Upper lobe of left lung (tissue), 6 donors: ENCODE results near the gene ZNF764. TPM values are rescaled to one million over a fixed set of nuclear protein-coding genes. Genes with fewer than 3 reads are reported as not detected.

Source experiments
- ATAC-seq, 2 donors: fragments of 200-7000 bp; cut with Tn5 transposase; one replicate each; pipeline ENCODE4 v1.9.1; 2022; ENCODE audit warnings: mild to moderate bottlenecking in 2 of 2, moderate library complexity in 2 of 2; ENCODE audit not compliant: low FRiP score in 2 of 2
- DNase-seq, 2 donors: peaks; one replicate each; pipeline ENCODE4 v3.0.0-alpha.2; 2019 to 2020
- H3K27ac ChIP-seq, 4 donors: fragments of 200-600 bp; sonication (generic); one replicate each; pipeline ENCODE4 v1.5.1; 2016 to 2019
- H3K27me3 ChIP-seq, 4 donors: fragments of 200-600 bp; sonication (generic); one replicate each; pipeline ENCODE4 v1.5.1; 2017 to 2019
- H3K36me3 ChIP-seq, 4 donors: fragments of 200-600 bp; sonication (generic); one replicate each; pipeline ENCODE4 v1.5.1; 2016 to 2019
- H3K4me1 ChIP-seq, 4 donors: fragments of 200-600 bp; sonication (generic); one replicate each; pipeline ENCODE4 v1.5.1; 2018 to 2019
- H3K4me3 ChIP-seq, 4 donors: fragments of 200-600 bp; sonication (generic); one replicate each; pipeline ENCODE4 v1.5.1; 2017 to 2019; ENCODE audit warnings: mild to moderate bottlenecking in 2 of 4, moderate library complexity in 1 of 4
- H3K9me3 ChIP-seq, 4 donors: fragments of 200-600 bp; sonication (generic); one replicate each; pipeline ENCODE4 v1.5.1; 2018 to 2019
- CTCF ChIP-seq, 6 experiments: fragments of 450-650 bp in 4 of 6; fragments of 200-600 bp in 2 of 6; sonication (generic) in 2 of 6; IDR thresholded peaks; one replicate each; pipeline ENCODE4 v1.5.1; 2016 to 2019; ENCODE audit warnings: antibody characterized with exemption in 6 of 6
- EP300 ChIP-seq, 4 donors: sonication (generic); formaldehyde crosslinking; IDR thresholded peaks; one replicate each; pipeline ENCODE4 v1.5.1; 2017; ENCODE audit warnings: antibody characterized with exemption in 4 of 4, control low read depth in 2 of 4
- POLR2A ChIP-seq, 4 donors: fragments of 450-650 bp; IDR thresholded peaks; one replicate each; pipeline ENCODE4 v1.5.1; 2016 to 2017; ENCODE audit warnings: antibody characterized with exemption in 4 of 4, mild to moderate bottlenecking in 2 of 4
- POLR2AphosphoS5 ChIP-seq, 2 donors: sonication (generic); formaldehyde crosslinking; IDR thresholded peaks; one replicate each; pipeline ENCODE4 v1.5.1; 2017; ENCODE audit warnings: antibody characterized with exemption in 2 of 2
- WGBS, 2 donors: methylation state at CpG; one replicate each; pipeline ENCODE4 v1.1.5; 2017 to 2018; 5-methylcytosine and 5-hydroxymethylcytosine counted together
- total RNA-seq, 6 donors: library from RNA; depleted of rRNA in 4 of 6; stranded (reverse); fragments of >200 nt in 4 of 6; gene quantifications; one replicate each; pipeline versions ENCODE4 v1.1.0 to v1.2.1, GENCODE V29; 2016 to 2021
- donor health status: DM: no; HTN: no; CAD: no; lungs with moderate emphysema.
- donor health status: DM: no; HTN: yes; CAD: no; lungs with severe emphysema.

ZNF764 gene
- total RNA-seq, 6 donors from 2014 or later = 7.6 to 18.9 (median 10.6) TPM

- TF ChIP-seq POLR2A (IDR thresholded peaks at IDR 0.05) (no peak), POLR2AphosphoS5 (IDR thresholded peaks at IDR 0.05) (no peak), CTCF (IDR thresholded peaks at IDR 0.05) (no peak), EP300 (IDR thresholded peaks at IDR 0.05) (no peak)
- Histone ChIP-seq H3K27me3 (no peaks in the 10 kb centered on the region), H3K9me3 (no peaks in the 10 kb centered on the region), H3K4me1 (peaks cover 15 to 31% (median 16%) of the 10 kb centered on the region in 4 donors), H3K36me3 (peaks cover 0 to 4% (median 0%) of the 10 kb centered on the region in 4 donors), H3K4me3 (no peak overlapping the region), H3K27ac (no peak overlapping the region)
- WGBS, 2 donors = 75 to 77% methylated on average over 12 to 14 of the region's 14 CpGs
- ATAC-seq = no peak
- DNase-seq = no peak
Observed at GRCh38 chr16:30567160-30567990, 9.2 kb upstream of the ZNF764 start.

GRCh38 chr16:30566531-30566930 is 8.4 kb upstream of the ZNF764 start:
- 90 to 94% methylated on average over 4 of the region's 4 CpGs for WGBS, 2 donors

GRCh38 chr16:30565984-30566383 is 7.8 kb upstream of the ZNF764 start:
- ATAC-seq (no peak), DNase-seq (no peak)
- TF ChIP-seq POLR2A (IDR thresholded peaks at IDR 0.05) (no peak), CTCF (IDR thresholded peaks at IDR 0.05) (no peak), POLR2AphosphoS5 (IDR thresholded peaks at IDR 0.05) (no peak), EP300 (IDR thresholded peaks at IDR 0.05) (no peak)
- Histone ChIP-seq H3K4me1 (peaks cover 13 to 27% (median 18%) of the 10 kb centered on the region in 4 donors), H3K9me3 (no peaks in the 10 kb centered on the region), H3K27ac (no peak overlapping the region), H3K4me3 (no peak overlapping the region), H3K27me3 (no peaks in the 10 kb centered on the region), H3K36me3 (peaks cover 0 to 4% (median 0%) of the 10 kb centered on the region in 4 donors)
- WGBS, 2 donors = 69 to 83% methylated on average over 8 of the region's 8 CpGs

More at GRCh38 chr16:30566531-30566930, 8.4 kb upstream of the ZNF764 start:
- Histone ChIP-seq H3K4me1 (peaks cover 13 to 27% (median 16%) of the 10 kb centered on the region in 4 donors), H3K9me3 (no peaks in the 10 kb centered on the region), H3K4me3 (no peak overlapping the region), H3K36me3 (peaks cover 0 to 4% (median 0%) of the 10 kb centered on the region in 4 donors), H3K27me3 (no peaks in the 10 kb centered on the region), H3K27ac (no peak overlapping the region)
- no peak for ATAC-seq
- TF ChIP-seq POLR2A (IDR thresholded peaks at IDR 0.05) (no peak), CTCF (IDR thresholded peaks at IDR 0.05) (no peak), EP300 (IDR thresholded peaks at IDR 0.05) (no peak), POLR2AphosphoS5 (IDR thresholded peaks at IDR 0.05) (no peak)
- DNase-seq = no peak

- H3K9me3 ChIP-seq = no peaks in the 10 kb centered on the region
- peaks cover 8 to 27% (median 15%) of the 10 kb centered on the region in 4 donors for H3K4me1 ChIP-seq
- WGBS, 2 donors = 63 to 70% methylated on average over 7 of the region's 7 CpGs
- DNase-seq (no peak), ATAC-seq (no peak)
- peaks cover 0 to 4% (median 0%) of the 10 kb centered on the region in 4 donors for H3K36me3 ChIP-seq
- no peaks in the 10 kb centered on the region for H3K27me3 ChIP-seq
- H3K4me3 ChIP-seq = no peak overlapping the region
- TF ChIP-seq POLR2A (IDR thresholded peaks at IDR 0.05) = no peak
- H3K27ac ChIP-seq = no peak overlapping the region
Observed at GRCh38 chr16:30565526-30565925, 7.4 kb upstream of the ZNF764 start.

GRCh38 chr16:30562021-30562420 is 3.8 kb upstream of the ZNF764 start:
- no peak for ATAC-seq
- peak overlapping the region in 3 of 4 donors; percentile 40 to 58 (median 57) for H3K4me3 ChIP-seq
- TF ChIP-seq EP300 (IDR thresholded peaks at IDR 0.05) = no peak
- TF ChIP-seq CTCF (IDR thresholded peaks at IDR 0.05) = no peak
- TF ChIP-seq POLR2AphosphoS5 (IDR thresholded peaks at IDR 0.05) = no peak
- no peak for TF ChIP-seq POLR2A (IDR thresholded peaks at IDR 0.05)
- H3K9me3 ChIP-seq = no peaks in the 10 kb centered on the region
- WGBS, 2 donors = 92 to 93% methylated on average over 14 of the region's 14 CpGs
- no peak for DNase-seq
- peak overlapping the region; percentile 65 to 89 (median 83) for H3K27ac ChIP-seq
- no peaks in the 10 kb centered on the region for H3K36me3 ChIP-seq
- peaks cover 10 to 26% (median 16%) of the 10 kb centered on the region in 4 donors for H3K4me1 ChIP-seq
- no peaks in the 10 kb centered on the region for H3K27me3 ChIP-seq
